Activated CD4-positive, alpha-beta T cell treated with anti-CD3 and anti-CD28 coated beads, Interleukin-2, amount 50 U/mL, for 48 hours (primary cell): ENCODE data around the gene RNFT2.
A peak's percentile ranks its signal among the peaks of the same experiment; 100 is the strongest.

ENCODE experiments used
- DNase-seq, 2 experiments: peaks; one replicate each; pipeline ENCODE4 v3.0.0-alpha.2; 2020

RNFT2 gene

GRCh38 chr12:116880213-116880816 is 142.2 kb downstream of the RNFT2 start:
- peak in 1 of 2 experiments; percentile 4 for DNase-seq

- peak; percentile 33 to 40 for DNase-seq
Measured at GRCh38 chr12:116880817-116881324, 142.8 kb downstream of the RNFT2 start.

- DNase-seq, result peak in 1 of 2 experiments; percentile 11
Measured at GRCh38 chr12:116881325-116881876, 143.3 kb downstream of the RNFT2 start, which contains the start of gene HRK. Gene HRK (minus strand): TSS chr12:116881441. CDS start chr12:116881307, 134 bp downstream.

- DNase-seq, result peak in 1 of 2 experiments; percentile 8
Measured at GRCh38 chr12:116881877-116882507, 143.9 kb downstream of the RNFT2 start.

GRCh38 chr12:116882742-116883141 is 144.6 kb downstream of the RNFT2 start:
- no peak for DNase-seq

- DNase-seq, result no peak
Measured at GRCh38 chr12:116884871-116885270, 146.8 kb downstream of the RNFT2 start.

GRCh38 chr12:116885491-116885890 is 147.4 kb downstream of the RNFT2 start:
- DNase-seq, result no peak

GRCh38 chr12:116887244-116887643 is 149.1 kb downstream of the RNFT2 start:
- no peak for DNase-seq

GRCh38 chr12:116887897-116888296 is 149.8 kb downstream of the RNFT2 start:
- DNase-seq, result no peak

- no peak for DNase-seq
Measured at GRCh38 chr12:116890330-116890729, 152.2 kb downstream of the RNFT2 start.

- DNase-seq, result no peak
Measured at GRCh38 chr12:116891019-116891418, 152.9 kb downstream of the RNFT2 start.

GRCh38 chr12:116892349-116893140 is 154.4 kb downstream of the RNFT2 start:
- no peak for DNase-seq

- DNase-seq, result no peak
Measured at GRCh38 chr12:116894913-116895312, 156.8 kb downstream of the RNFT2 start.

GRCh38 chr12:116896411-116896924 is 158.4 kb downstream of the RNFT2 start:
- DNase-seq, result no peak

- no peak for DNase-seq
Measured at GRCh38 chr12:116897476-116897875, 159.4 kb downstream of the RNFT2 start.

- no peak for DNase-seq
Measured at GRCh38 chr12:116898669-116899068, 160.6 kb downstream of the RNFT2 start.

GRCh38 chr12:116901612-116902011 is 163.5 kb downstream of the RNFT2 start:
- DNase-seq, result no peak
